GM12878 (cell line): ENCODE data around the gene PTX4. TPM values are rescaled to one million over a fixed set of nuclear protein-coding genes. Genes with fewer than 3 reads are reported as not detected.

Experiments used
- ATAC-seq: fragments of 200-7000 bp; cut with Tn5 transposase; 3 replicates; pipeline ENCODE4 v1.9.1; 2020; ENCODE audit warnings: mild to moderate bottlenecking, moderate library complexity
- BruUV-seq: library from RNA; stranded (reverse); fragments of 400-500 nt; replicated peaks from 2 replicates; lab custom pipeline; 2021; lab: Mats Ljungman, UMichigan
- CTCF ChIA-PET: fragments of 300-600 bp; sonication (Branson Sonifier 250); formaldehyde crosslinking; extraction: SDS; loops from one replicate; lab custom pipeline; 2021; ENCODE audit warnings: inconsistent platforms; lab: Yijun Ruan, JAX
- POLR2A ChIA-PET: fragments of 350-600 bp; formaldehyde crosslinking; extraction: SDS; loops from one replicate; lab custom pipeline; 2021; ENCODE audit warnings: inconsistent platforms; lab: Charles Lee
- RAD21 ChIA-PET: fragments of 300-600 bp; sonication (Branson Sonifier 250); formaldehyde crosslinking; loops from one replicate; lab custom pipeline; 2023; ENCODE audit warnings: antibody characterized with exemption; ENCODE audit not compliant: unreplicated experiment; lab: Charles Lee
- SMC1A ChIA-PET: fragments of 300-600 bp; sonication (Branson Sonifier 250); formaldehyde crosslinking; loops from one replicate; lab custom pipeline; 2023; ENCODE audit not compliant: unreplicated experiment, uncharacterized antibody; lab: Charles Lee
- DNase-seq: peaks from one replicate; pipeline ENCODE4 v3.0.0-alpha.2; 2011; ENCODE audit warnings: low read depth, low spot score
- FAIRE-seq: peaks from 3 replicates; lab custom pipeline; 2011; peaks lifted over from hg19 to GRCh38; lab: Jason Lieb, UNC
- H2AFZ ChIP-seq: 2 replicates; pipeline ENCODE4 v1.6.0; 2011; ENCODE audit warnings: low read depth, low read length, control low read depth; ENCODE audit not compliant: control insufficient read depth
- H3K27ac ChIP-seq: 2 replicates; pipeline ENCODE4 v1.5.1; 2011; ENCODE audit warnings: control low read depth; ENCODE audit not compliant: control insufficient read depth, insufficient read depth
- H3K27me3 ChIP-seq, 2 experiments: replicated peaks in 1 of 2; 2 replicates each; pipeline versions ENCODE4 v1.6.0 to v1.6.1; 2011; ENCODE audit warnings: low read length in 1 of 2; ENCODE audit not compliant: control insufficient read depth in 2 of 2, insufficient read depth in 2 of 2
- H3K36me3 ChIP-seq, 2 experiments: 2 replicates each; pipeline ENCODE4 v1.5.1; 2011; ENCODE audit warnings: low read length in 1 of 2; ENCODE audit not compliant: control insufficient read depth in 2 of 2, insufficient read depth in 2 of 2
- H3K4me1 ChIP-seq: 2 replicates; pipeline ENCODE4 v1.6.1; 2011; ENCODE audit warnings: mild to moderate bottlenecking, low read length, moderate library complexity, mixed read lengths; ENCODE audit not compliant: control insufficient read depth, insufficient read depth
- H3K4me2 ChIP-seq: 2 replicates; pipeline ENCODE4 v1.6.0; 2011; ENCODE audit warnings: control low read depth; ENCODE audit not compliant: control insufficient read depth, insufficient read depth
- H3K4me3 ChIP-seq: fragments of 200-600 bp; sonication (generic); 2 replicates; pipeline ENCODE4 v1.5.1; 2016
- H3K79me2 ChIP-seq: 2 replicates; pipeline ENCODE4 v1.6.0; 2011; ENCODE audit warnings: low read length; ENCODE audit not compliant: control insufficient read depth, insufficient read depth
- H3K9ac ChIP-seq: 2 replicates; pipeline ENCODE4 v1.8.0; 2011; ENCODE audit warnings: low read length, control low read depth, mixed read lengths; ENCODE audit not compliant: control insufficient read depth, insufficient read depth
- H3K9me3 ChIP-seq: replicated peaks from 3 replicates; pipeline ENCODE4 v1.5.1; 2011; ENCODE audit warnings: mild to moderate bottlenecking, low read length; ENCODE audit not compliant: control insufficient read depth, insufficient read depth
- H4K20me1 ChIP-seq: 2 replicates; pipeline ENCODE4 v1.6.0; 2011; ENCODE audit not compliant: control insufficient read depth, insufficient read depth
- CREB1 ChIP-seq: IDR thresholded peaks from 2 replicates; pipeline ENCODE4 v1.6.1; 2012; ENCODE audit warnings: low read depth, mild to moderate bottlenecking, inconsistent platforms
- ZNF24 ChIP-seq: fragments of 450-650 bp; IDR thresholded peaks from 2 replicates; pipeline ENCODE4 v1.6.1; 2017; ENCODE audit warnings: antibody characterized with exemption, mild to moderate bottlenecking
- WGBS: methylation state at CpG from one replicate; pipeline ENCODE4 v1.1.6; 2016; ENCODE audit warnings: low lambda C conversion rate; ENCODE audit not compliant: insufficient replicate concordance, insufficient coverage; ENCODE audit errors: missing lambda C conversion rate; 5-methylcytosine and 5-hydroxymethylcytosine counted together
- in situ Hi-C: fragments of 300-500 bp; cut with MboI; formaldehyde crosslinking; loops from 9 replicates; pipeline ENCODE4 v1.14.3; 2018; ENCODE audit warnings: mixed read lengths
- intact Hi-C: fragments of 100-400 bp; cut with micrococcal nuclease; formaldehyde crosslinking; loops from one replicate; pipeline ENCODE4 v1.14.2; 2022; ENCODE audit not compliant: unreplicated experiment
- polyA plus RNA-seq, 11 experiments: library from polyadenylated mRNA; depleted of rRNA in 4 of 11; unstranded in 6 of 11; stranded (reverse) in 5 of 11; fragments of >200 nt; fragmentation: Nextera tagmentation in 4 of 11; fragmentation: Illumina TruSeq in 1 of 11; extraction: Ambion mirVana in 4 of 11; extraction: Trizol in 1 of 11; gene quantifications; 1 replicate in 1 of 11; 2 replicates in 10 of 11; pipeline versions ENCODE4 v1.2.1 to v1.2.3, GENCODE V29; 2011 to 2016; ENCODE audit warnings: inconsistent platforms in 2 of 11, missing spikeins in 2 of 11, low read depth in 1 of 11
- total RNA-seq, 4 experiments: library from RNA; depleted of rRNA in 3 of 4; stranded (reverse); fragments of >200 nt in 3 of 4; fragmentation: Illumina TruSeq in 1 of 4; extraction: Trizol in 1 of 4; gene quantifications; 2 replicates each; pipeline versions ENCODE4 v1.2.1 to v1.2.3, GENCODE V29; 2013 to 2021
- TF ChIP-seq, protein P1 (sequence below): fragments of 450-650 bp; IDR thresholded peaks from 2 replicates; pipeline ENCODE4 v1.6.1; 2018; ENCODE audit warnings: mild to moderate bottlenecking, low read depth, moderate library complexity; ENCODE audit not compliant: partially characterized antibody

The PTX4 gene
- total and polyA plus RNA-seq, 10 of the 15 experiments (the other 5 are each of a cell fraction or from before 2014, with no cell fraction given), result not detected

DNA sequence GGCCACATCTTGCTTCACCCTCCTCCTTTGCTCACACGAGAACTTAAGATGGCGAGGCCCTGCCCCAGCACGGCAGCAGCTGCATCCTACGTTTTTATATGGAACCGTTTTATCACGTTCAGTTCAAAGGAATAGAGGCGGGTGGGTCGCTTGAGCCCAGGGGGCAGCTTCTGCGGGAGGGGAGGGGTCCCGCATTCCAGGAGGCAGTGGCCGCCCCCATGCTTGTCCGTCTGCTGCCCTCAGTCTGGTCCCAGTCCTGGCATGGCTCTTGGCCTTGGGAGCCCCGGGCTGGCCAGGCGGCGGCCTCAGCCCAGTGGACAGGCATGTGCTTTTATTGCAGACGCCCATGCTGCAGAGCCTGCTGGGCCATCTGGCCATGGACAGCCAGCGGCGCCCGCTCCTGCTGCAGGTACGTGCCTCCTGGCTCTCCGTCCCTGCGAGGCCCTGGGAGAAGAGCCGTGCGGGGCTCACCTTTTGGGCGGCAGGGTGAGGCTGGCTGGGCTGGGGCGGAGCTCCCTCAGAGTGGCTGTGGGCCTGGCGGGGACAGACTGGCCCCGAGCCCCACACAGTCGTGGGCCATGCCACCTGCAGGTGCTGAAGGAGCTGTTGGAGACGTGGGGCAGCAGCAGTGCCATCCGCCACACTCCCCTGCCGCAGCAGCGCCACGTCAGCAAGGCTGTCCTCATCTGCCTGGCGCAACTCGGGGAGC, 11.2 kb upstream of the PTX4 start:
- DNase-seq (no peak), FAIRE-seq (no peak), ATAC-seq (no peak)
- BruUV-seq, result no TSS peak
- intact Hi-C loops (no loop called here), in situ Hi-C loops (no loop called here)
- Histone ChIP-seq H3K4me1 (no peaks in the 10 kb centered on the region), H3K4me3 (no peak overlapping the region), H3K9me3 (no peaks in the 10 kb centered on the region), H4K20me1 (no peaks in the 10 kb centered on the region), H3K27ac (no peak overlapping the region), H3K36me3 (peaks cover 7 to 19% of the 10 kb centered on the region in 2 experiments; a peak in 3 of 4 replicates), H3K9ac (no peak overlapping the region), H3K4me2 (no peak overlapping the region), H2AFZ (no peak overlapping the region), H3K27me3 (no peaks in the 10 kb centered on the region), H3K79me2 (no peaks in the 10 kb centered on the region; the same call in 1 of the 2 replicates)
- TF ChIP-seq ZNF24 (no peak), CREB1 (no peak)
- TF ChIP-seq, protein P1, sequence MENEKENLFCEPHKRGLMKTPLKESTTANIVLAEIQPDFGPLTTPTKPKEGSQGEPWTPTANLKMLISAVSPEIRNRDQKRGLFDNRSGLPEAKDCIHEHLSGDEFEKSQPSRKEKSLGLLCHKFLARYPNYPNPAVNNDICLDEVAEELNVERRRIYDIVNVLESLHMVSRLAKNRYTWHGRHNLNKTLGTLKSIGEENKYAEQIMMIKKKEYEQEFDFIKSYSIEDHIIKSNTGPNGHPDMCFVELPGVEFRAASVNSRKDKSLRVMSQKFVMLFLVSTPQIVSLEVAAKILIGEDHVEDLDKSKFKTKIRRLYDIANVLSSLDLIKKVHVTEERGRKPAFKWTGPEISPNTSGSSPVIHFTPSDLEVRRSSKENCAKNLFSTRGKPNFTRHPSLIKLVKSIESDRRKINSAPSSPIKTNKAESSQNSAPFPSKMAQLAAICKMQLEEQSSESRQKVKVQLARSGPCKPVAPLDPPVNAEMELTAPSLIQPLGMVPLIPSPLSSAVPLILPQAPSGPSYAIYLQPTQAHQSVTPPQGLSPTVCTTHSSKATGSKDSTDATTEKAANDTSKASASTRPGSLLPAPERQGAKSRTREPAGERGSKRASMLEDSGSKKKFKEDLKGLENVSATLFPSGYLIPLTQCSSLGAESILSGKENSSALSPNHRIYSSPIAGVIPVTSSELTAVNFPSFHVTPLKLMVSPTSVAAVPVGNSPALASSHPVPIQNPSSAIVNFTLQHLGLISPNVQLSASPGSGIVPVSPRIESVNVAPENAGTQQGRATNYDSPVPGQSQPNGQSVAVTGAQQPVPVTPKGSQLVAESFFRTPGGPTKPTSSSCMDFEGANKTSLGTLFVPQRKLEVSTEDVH, result no peak
- CTCF ChIA-PET, result no interaction called here
- POLR2A ChIA-PET, result no interaction called here
- 94% methylated on average over 36 of the region's 36 CpGs for WGBS
- SMC1A ChIA-PET, result no interaction called here
- RAD21 ChIA-PET, result no interaction called here
